ENCODE results near the gene SQOR. TPM values are rescaled to one million over a fixed set of nuclear protein-coding genes. Genes with fewer than 3 reads are reported as not detected.

The SQOR gene
- total RNA-seq, 4 donors from 2014 or later: 66.6 to 96.3 (median 87.1) TPM

DNA sequence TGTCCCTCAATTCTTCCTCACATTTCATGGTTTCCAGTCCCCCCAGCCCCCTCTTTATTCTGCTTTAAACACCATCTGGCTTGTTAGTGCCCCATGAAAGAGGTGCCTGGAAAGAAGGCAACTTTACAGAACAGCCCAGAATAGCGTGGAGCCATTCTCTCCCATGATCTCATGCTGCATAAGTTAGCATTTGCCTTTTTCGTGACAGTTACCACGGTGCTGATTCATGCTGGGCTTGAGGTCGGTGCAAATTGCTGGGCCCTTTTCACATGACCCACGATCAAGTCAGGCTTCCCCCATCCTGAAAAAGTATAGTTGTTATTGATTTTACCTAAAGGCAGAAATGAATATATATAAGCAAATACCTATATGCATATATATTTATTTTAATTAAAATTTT lies 29.6 kb downstream of the SQOR start:
- H3K36me3 ChIP-seq: peaks cover 0 to 71% of the 10 kb centered on the region in 2 donors
- no peak for TF ChIP-seq POLR2AphosphoS5 (IDR thresholded peaks at IDR 0.05)
- TF ChIP-seq, protein P1, sequence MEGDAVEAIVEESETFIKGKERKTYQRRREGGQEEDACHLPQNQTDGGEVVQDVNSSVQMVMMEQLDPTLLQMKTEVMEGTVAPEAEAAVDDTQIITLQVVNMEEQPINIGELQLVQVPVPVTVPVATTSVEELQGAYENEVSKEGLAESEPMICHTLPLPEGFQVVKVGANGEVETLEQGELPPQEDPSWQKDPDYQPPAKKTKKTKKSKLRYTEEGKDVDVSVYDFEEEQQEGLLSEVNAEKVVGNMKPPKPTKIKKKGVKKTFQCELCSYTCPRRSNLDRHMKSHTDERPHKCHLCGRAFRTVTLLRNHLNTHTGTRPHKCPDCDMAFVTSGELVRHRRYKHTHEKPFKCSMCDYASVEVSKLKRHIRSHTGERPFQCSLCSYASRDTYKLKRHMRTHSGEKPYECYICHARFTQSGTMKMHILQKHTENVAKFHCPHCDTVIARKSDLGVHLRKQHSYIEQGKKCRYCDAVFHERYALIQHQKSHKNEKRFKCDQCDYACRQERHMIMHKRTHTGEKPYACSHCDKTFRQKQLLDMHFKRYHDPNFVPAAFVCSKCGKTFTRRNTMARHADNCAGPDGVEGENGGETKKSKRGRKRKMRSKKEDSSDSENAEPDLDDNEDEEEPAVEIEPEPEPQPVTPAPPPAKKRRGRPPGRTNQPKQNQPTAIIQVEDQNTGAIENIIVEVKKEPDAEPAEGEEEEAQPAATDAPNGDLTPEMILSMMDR (IDR thresholded peaks at IDR 0.05): no peak
- ATAC-seq: no peak

DNA sequence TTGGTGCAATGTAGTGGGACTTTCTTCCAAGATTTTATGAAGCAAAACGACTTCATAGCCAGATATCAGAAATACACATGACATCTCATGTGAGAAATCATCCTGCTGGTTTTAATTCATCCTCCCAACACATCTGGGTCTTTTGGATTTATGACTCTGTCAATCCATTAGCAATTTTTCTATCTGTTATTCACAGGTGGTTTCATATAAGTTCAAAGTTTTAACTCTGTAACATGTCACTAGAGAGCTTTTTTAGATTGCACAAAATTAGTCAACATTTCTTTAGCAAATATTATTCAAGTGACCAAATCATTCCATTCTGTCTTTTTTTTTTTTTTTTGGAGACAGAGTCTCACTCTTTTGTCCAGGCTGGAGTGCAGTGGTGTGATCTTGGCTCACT lies 30.4 kb downstream of the SQOR start:
- Histone ChIP-seq H3K4me3 (no peak overlapping the region), H3K9me3 (no peaks in the 10 kb centered on the region), H3K4me1 (peaks cover 2 to 7% (median 4%) of the 10 kb centered on the region in 3 donors), H3K27ac (no peak overlapping the region), H3K27me3 (no peaks in the 10 kb centered on the region), H3K36me3 (peaks cover 0 to 71% of the 10 kb centered on the region in 2 donors)
- TF ChIP-seq, protein P1 (IDR thresholded peaks at IDR 0.05): no peak
- TF ChIP-seq EP300 (IDR thresholded peaks at IDR 0.05) (no peak), POLR2AphosphoS5 (IDR thresholded peaks at IDR 0.05) (no peak), POLR2A (IDR thresholded peaks at IDR 0.05) (no peak)
- ATAC-seq: no peak
- WGBS, 2 donors (ENCODE audit: low coverage in 1 of 2): 29 to 60% methylated on average over 1 of the region's 1 CpG

More for the DNA sequence above, 29.6 kb downstream of the SQOR start:
- peaks cover 2 to 15% (median 10%) of the 10 kb centered on the region in 3 donors for H3K4me1 ChIP-seq
- H3K27me3 ChIP-seq: no peaks in the 10 kb centered on the region
- H3K4me3 ChIP-seq: no peak overlapping the region
- 56 to 81% methylated on average over 4 to 5 of the region's 5 CpGs for WGBS, 2 donors (ENCODE audit: low coverage in 1 of 2)
- H3K9me3 ChIP-seq: no peaks in the 10 kb centered on the region
- H3K27ac ChIP-seq: no peak overlapping the region

DNA sequence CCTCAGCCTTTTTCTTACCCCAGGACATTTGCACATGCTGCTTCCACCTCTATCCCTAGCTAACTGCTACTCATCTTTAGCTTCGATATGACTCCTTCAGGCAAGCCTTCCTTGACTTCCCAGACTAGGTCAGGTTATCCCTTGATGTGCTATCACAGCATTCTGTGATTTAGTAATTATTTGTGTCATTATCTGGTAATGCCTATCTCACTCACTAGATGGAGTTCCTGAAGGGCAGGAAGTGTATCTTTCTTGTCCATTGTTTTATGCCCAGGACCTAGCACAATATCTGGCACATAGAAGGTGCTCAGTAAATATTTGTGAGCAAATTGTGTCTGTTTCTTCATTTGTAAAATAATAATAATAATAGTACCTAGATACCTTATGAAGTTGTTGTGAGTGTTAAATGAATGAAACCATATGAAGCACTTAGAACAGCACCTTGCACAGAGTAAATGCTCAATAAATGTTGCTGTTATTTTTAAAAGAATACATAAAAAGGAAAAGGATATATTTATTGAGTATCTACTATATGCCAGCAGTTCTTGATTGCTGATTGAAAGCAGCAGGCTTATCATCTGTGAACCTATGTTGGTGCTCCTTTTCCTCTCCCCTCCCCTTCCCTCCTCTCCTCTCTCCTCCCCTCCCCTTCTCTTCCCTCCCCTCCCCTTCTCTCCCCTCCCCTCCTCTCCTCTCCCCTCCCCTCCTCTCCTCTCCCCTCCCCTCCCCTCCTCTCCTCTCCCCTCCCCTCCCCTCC lies 31.5 kb downstream of the SQOR start:
- WGBS, 2 donors (ENCODE audit: low coverage in 1 of 2): 67 to 93% methylated on average over 1 of the region's 1 CpG
- no peaks in the 10 kb centered on the region for H3K27me3 ChIP-seq
- TF ChIP-seq POLR2AphosphoS5 (IDR thresholded peaks at IDR 0.05) (no peak), POLR2A (IDR thresholded peaks at IDR 0.05) (no peak), EP300 (IDR thresholded peaks at IDR 0.05) (no peak)
- TF ChIP-seq, protein P1 (IDR thresholded peaks at IDR 0.05): no peak
- no peak overlapping the region for H3K27ac ChIP-seq
- H3K4me3 ChIP-seq: no peak overlapping the region
- H3K4me1 ChIP-seq: no peaks in the 10 kb centered on the region
- H3K36me3 ChIP-seq: peaks cover 0 to 81% of the 10 kb centered on the region in 2 donors
- ATAC-seq: no peak
- no peaks in the 10 kb centered on the region for H3K9me3 ChIP-seq

DNA sequence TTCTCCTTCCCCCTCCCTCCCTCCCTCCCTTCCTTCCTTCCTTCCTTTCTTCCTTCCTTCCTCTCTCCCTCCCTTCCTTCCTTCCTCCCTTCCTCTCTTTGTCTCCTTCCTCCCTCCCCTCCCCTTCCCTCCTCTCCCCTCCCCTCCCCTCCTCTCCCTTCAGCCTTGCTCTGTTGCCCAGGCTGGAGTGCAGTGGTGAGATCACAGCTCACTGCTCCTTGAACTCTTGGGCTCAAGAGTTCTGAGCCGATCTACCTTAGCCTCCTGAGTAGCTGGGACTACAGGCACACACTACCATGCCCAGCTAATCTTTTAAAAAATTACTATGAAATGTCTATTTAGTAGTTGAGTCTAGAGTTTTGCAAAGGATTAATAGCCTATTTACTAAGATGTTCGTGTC lies 32.2 kb downstream of the SQOR start:
- peaks cover 0 to 82% of the 10 kb centered on the region in 2 donors for H3K36me3 ChIP-seq
- TF ChIP-seq, protein P1 (IDR thresholded peaks at IDR 0.05): no peak
- TF ChIP-seq POLR2A (IDR thresholded peaks at IDR 0.05): no peak
- TF ChIP-seq POLR2AphosphoS5 (IDR thresholded peaks at IDR 0.05): no peak
- TF ChIP-seq EP300 (IDR thresholded peaks at IDR 0.05): no peak
- H3K27me3 ChIP-seq: no peaks in the 10 kb centered on the region
- H3K9me3 ChIP-seq: no peaks in the 10 kb centered on the region
- 60 to 62% methylated on average over 2 of the region's 2 CpGs for WGBS, 2 donors (ENCODE audit: low coverage in 1 of 2)
- ATAC-seq: no peak
- no peak overlapping the region for H3K4me3 ChIP-seq
- no peak overlapping the region for H3K27ac ChIP-seq
- H3K4me1 ChIP-seq: no peaks in the 10 kb centered on the region

DNA sequence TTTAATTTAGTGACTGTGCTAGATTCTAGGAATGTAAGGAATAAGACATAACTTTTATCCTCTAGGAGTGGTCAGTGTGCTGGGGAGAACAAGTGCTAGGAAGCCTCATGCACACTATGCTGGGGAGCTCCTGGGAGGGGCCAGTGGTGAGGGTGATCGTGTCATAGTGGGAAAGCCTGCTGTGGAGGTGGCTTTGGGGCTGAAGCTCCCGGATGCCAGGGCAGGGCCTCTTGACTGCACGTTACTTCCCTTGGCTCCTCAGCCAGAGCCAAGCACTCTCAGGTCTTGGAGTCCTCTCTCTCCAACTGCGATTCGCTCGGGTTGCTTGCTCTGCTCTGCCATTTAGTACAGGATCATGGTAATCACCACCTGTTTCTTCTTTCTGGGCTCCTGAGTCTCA lies 33.6 kb downstream of the SQOR start:
- Histone ChIP-seq H3K4me3 (no peak overlapping the region), H3K4me1 (no peaks in the 10 kb centered on the region), H3K27ac (no peak overlapping the region), H3K36me3 (peaks cover 0 to 82% of the 10 kb centered on the region in 2 donors), H3K27me3 (no peaks in the 10 kb centered on the region), H3K9me3 (no peaks in the 10 kb centered on the region)
- no peak for ATAC-seq
- TF ChIP-seq, protein P1 (IDR thresholded peaks at IDR 0.05): no peak
- no peak for TF ChIP-seq POLR2AphosphoS5 (IDR thresholded peaks at IDR 0.05)
- no peak for TF ChIP-seq EP300 (IDR thresholded peaks at IDR 0.05)
- TF ChIP-seq POLR2A (IDR thresholded peaks at IDR 0.05): no peak
- WGBS, 2 donors (ENCODE audit: low coverage in 1 of 2): 86 to 100% methylated on average over 4 to 5 of the region's 6 CpGs

Measured in gastroesophageal sphincter (tissue), 4 donors.